Measurements from ENCODE around the gene BPIFB6.

BPIFB6 gene

GRCh38 chr20:33064572-33065287, 33.3 kb downstream of the BPIFB6 start:
- DNase-seq, result no peak

DNA sequence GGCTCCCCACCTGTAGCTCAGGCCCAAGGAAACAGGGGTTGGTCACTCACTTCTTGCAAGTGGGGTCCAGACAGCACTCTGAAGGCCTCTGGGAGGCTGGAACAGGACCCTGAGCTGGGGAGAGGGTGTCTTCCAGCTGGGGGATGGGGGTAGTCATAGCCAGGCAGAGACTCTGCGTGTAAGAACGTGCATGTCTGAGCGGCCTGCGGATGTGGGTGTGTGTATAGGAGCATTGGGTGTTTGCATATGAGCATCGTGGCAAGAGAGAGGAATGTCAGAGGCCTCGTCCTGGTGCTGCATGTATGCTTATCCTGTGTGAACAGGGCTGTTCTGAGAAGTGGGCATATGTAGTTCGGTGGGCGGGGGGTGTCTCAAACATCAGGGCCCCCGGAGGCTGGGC, 34.3 kb downstream of the BPIFB6 start:
- no peak for DNase-seq

GRCh38 chr20:33067806-33068205, 36.4 kb downstream of the BPIFB6 start:
- no peak for DNase-seq

- no peak for DNase-seq
These were observed 36.9 kb downstream of the BPIFB6 start for GRCh38 chr20:33068251-33068939.

DNA sequence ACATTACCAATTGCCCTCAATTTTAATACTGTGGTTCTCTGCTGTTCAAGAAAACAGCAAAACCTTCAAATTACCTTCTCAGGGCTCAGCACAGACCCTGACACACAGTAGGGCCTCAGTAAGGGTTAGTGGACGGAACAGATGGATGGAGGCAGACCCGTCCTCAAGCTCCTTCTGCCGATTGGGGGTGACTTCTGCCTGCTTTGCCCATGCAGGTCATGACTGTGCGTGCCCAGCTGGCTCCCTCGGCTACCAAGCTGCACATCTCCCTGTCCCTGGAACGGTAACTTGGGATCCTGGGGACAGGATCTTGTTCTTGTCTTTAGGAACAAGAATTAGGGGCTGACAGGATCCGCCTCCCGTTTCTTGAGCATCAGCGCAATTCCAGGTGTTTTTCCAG, 38.2 kb downstream of the BPIFB6 start:
- no peak for DNase-seq

- DNase-seq, result no peak
These were observed 38.9 kb downstream of the BPIFB6 start for GRCh38 chr20:33070111-33071053.

- no peak for DNase-seq
These were observed 39.8 kb downstream of the BPIFB6 start for GRCh38 chr20:33071198-33071597.

DNA sequence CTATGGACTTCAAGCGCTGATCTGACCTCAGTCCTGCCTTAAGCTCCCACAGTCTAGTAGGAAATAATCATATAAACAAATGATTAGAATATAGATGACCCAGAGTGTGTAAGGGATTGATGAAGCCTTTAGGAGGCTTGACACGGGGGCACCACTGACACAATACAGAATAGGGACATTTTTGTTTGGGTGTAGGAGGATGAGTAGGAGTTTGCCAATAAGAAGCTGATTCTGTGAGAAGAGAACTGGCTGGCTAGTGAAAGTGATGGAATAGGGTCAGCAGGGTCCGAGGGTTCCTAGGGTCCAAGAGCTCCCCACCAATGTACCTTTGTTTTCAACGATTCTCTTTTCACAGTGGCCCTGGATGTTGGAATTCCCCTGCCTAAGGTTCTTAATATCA, 40.9 kb downstream of the BPIFB6 start:
- no peak for DNase-seq

- no peak for DNase-seq
These were observed 41.4 kb downstream of the BPIFB6 start for GRCh38 chr20:33072813-33073212.

GRCh38 chr20:33074675-33075074, 43.2 kb downstream of the BPIFB6 start:
- no peak for DNase-seq

DNA sequence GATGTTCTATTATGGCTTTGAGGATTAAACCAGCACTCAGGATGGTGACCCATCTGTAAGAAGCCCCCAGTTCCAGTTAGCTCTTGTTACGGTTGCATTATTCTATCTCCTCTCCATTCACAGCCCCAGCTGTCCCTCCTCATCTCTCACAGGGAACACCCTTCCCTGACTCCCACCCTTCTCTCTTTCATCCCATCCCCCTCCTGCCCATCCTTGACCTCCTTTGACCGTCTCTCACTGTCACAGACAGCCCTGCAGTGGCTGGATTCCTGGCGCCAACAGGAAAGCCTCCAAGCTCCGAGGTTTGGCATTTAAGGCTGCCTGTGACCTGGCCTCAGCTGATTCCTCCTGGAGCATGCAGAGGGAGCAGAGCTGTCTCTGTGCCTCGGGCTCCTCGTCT, 43.8 kb downstream of the BPIFB6 start:
- no peak for DNase-seq

DNA sequence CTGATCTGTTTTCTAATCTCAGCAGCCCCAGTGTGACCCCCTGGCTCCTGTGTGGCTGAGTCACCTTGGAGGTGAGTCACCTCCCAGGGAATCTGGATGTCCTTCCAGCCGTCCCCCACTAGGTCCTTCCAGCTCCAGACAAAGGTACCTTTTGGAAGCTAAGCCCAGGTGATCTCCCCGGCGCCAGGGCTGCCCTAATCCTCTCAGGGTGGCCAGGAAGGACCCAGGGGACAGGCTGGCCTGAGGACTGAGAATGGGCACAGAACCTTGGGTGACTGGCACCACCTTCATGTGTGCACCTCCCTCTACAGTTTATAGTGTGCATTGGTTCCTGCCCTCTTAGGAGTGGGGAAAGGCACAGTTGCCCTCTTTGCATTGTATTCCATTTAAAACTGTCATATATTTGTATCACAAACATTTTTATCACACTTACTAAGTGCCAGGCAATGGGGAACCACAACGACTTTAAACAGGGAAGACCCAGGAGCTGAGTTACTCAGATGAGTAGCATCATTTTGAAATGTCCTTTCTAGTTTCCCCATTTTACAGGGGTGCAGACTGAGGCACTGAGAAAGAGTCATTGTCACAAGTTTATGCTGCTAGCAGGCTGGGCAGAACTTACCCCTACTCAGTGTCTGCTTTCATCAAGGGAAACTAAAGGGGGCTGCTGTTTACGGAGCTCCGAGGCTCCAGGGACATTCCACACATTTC, 45.4 kb downstream of the BPIFB6 start:
- no peak for DNase-seq

DNA sequence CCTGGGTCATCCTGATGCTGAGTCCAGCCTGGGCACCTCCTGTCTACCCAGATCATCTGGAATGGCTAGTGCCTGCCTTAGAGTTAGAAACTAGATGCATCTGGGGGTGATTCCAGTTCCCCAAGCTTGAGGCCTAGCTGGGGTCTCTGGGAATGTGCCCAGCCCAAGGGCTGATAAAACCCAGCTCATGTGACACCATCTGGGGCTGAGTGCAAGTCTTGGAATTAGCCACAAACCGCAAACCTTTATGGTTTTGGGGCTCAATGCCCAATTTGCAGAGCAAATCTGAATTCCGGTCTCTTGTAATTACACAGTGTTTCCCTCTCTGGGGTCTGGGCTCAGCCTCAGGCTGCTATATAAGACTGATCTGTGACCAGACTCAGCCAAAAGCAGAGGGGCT, 47.8 kb downstream of the BPIFB6 start, which contains the start of gene BPIFB4:
Gene BPIFB4, plus strand, starts transcription at position 385 of the 400 bp plus-strand sequence. CDS start 1,884 bp downstream, outside the sequence.
- no peak for DNase-seq

DNA sequence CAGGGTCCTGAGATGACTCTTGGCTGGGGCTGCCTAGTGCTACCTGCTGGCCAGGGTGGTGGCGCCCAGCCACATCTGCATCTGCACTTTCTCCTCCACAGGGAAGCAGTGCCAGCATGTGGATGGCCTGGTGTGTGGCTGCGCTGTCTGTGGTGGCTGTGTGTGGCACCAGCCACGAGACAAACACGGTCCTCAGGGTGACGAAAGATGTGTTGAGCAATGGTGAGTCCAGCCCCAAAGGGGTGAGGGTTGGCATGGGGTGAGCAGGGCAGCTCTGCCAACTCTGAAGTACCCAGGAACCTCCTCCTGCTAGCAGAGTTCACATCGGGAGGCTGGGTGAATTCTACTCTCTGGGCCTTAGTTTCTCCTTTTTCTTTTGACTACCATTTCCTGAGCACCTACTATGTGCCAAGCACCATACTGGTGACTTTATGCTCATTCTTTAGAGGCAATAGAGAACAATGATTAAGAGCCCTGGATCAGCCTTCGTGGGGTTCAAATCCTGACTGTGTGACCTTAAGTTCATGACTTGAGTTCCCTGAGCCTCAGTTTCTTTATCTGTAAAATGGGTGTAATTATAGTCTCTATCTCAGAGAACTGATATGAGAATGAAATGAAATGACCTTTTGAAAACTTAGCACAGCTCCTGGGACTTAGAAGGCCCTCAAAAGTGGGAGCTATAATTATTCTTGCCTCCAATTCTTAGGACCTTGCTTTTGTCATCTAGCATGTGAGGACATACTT, 50.1 kb downstream of the BPIFB6 start:
- no peak for DNase-seq

- DNase-seq, result no peak
These were observed 51.1 kb downstream of the BPIFB6 start for GRCh38 chr20:33082546-33082945.

GRCh38 chr20:33083544-33084340, 52.3 kb downstream of the BPIFB6 start:
- DNase-seq, result no peak

GRCh38 chr20:33084722-33085121, 53.3 kb downstream of the BPIFB6 start:
- no peak for DNase-seq

- DNase-seq, result no peak
These were observed 54.7 kb downstream of the BPIFB6 start for GRCh38 chr20:33086052-33086722.

GRCh38 chr20:33091147-33091546, 59.7 kb downstream of the BPIFB6 start:
- no peak for DNase-seq

DNA sequence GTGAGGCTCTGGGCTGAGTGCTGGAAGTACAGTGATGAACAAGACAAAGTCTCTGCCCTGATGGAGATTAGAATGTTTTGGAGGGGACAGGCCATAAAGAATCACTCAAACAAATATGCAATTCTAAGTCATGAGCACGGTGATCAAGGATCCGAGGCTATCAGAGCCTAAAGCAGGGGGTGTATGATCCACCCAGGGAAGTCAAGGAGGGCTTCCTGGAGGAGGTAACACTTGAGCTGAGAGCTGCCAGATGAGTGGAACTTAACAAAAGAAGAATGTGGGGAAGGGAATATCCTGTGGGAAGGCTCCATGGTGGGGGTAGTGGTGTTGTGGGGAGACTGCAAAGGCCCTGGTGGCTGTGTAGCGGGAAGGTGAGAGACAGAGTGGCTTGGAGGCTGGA, 60.2 kb downstream of the BPIFB6 start:
- DNase-seq, result no peak

DNA sequence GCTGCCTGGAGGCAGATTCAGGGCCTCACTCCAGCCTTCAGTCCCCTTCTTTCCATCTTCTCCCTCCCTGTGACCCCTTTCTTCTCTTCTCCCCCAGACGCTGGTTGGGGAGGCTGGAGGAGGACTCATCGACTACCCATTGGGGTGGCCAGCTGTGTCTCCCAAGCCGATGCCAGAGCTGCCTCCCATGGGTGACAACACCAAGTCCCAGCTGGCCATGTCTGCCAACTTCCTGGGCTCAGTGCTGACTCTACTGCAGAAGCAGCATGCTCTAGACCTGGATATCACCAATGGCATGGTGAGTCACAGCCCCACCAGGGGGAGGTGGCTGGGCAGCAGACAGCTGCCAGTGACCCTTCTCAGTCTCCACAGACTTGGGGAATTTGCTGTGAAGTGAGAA, 60.9 kb downstream of the BPIFB6 start:
- DNase-seq, result no peak

Measured in activated T-cell treated with anti-CD3 and anti-CD28 coated beads, Interleukin-2, amount 50 U/mL, for 48 hours (primary cell).